Measurements from ENCODE around the gene WDR70.
"Not testable (repeated sequence)": the region's sequence is repeated elsewhere in the genome, so short reads cannot be mapped to it uniquely, and the experiment has no call there.

Gene WDR70

GRCh38 chr5:37471666-37472197 lies 92.6 kb downstream of the WDR70 start:
- Histone ChIP-seq H3K36me3 (peaks cover 4 to 10% (median 7%) of the 10 kb centered on the region in 3 donors), H3K27me3 (no peaks in the 10 kb centered on the region), H3K4me1 (no peaks in the 10 kb centered on the region), H3K4me3 (no peak overlapping the region), H3K9me3 (peaks cover 4 to 12% (median 6%) of the 10 kb centered on the region in 3 donors), H3K27ac (no peak overlapping the region)
- no peak for TF ChIP-seq CTCF (IDR thresholded peaks at IDR 0.05)
- DNase-seq: no peak
- intact Hi-C loops (cut with DNase I; ENCODE audit: low total_unique reads): no loop called here

- peaks cover 0 to 3% (median 0%) of the 10 kb centered on the region in 3 donors for H3K9me3 ChIP-seq
- no peak for TF ChIP-seq CTCF (IDR thresholded peaks at IDR 0.05)
- H3K27me3 ChIP-seq: no peaks in the 10 kb centered on the region
- no peak overlapping the region for H3K4me3 ChIP-seq
- intact Hi-C loops (cut with DNase I; ENCODE audit: low total_unique reads): no loop called here
- no peak overlapping the region for H3K27ac ChIP-seq
- peaks cover 17 to 35% (median 24%) of the 10 kb centered on the region in 3 donors for H3K36me3 ChIP-seq
- no peaks in the 10 kb centered on the region for H3K4me1 ChIP-seq
- DNase-seq: no peak
These were observed 98.3 kb downstream of the WDR70 start for GRCh38 chr5:37477426-37477825.

- Histone ChIP-seq H3K27ac (no peak overlapping the region), H3K4me1 (no peaks in the 10 kb centered on the region), H3K4me3 (no peak overlapping the region), H3K27me3 (no peaks in the 10 kb centered on the region), H3K36me3 (peaks cover 17 to 39% (median 24%) of the 10 kb centered on the region in 3 donors), H3K9me3 (no peaks in the 10 kb centered on the region)
- no peak for TF ChIP-seq CTCF (IDR thresholded peaks at IDR 0.05)
- intact Hi-C loops (cut with DNase I; ENCODE audit: low total_unique reads): no loop called here
- no peak for DNase-seq
These were observed 99.2 kb downstream of the WDR70 start for GRCh38 chr5:37478121-37478894.

- peaks cover 17 to 49% (median 24%) of the 10 kb centered on the region in 3 donors for H3K36me3 ChIP-seq
- H3K27me3 ChIP-seq; H3K4me3 ChIP-seq; H3K9me3 ChIP-seq; intact Hi-C loops (cut with DNase I; ENCODE audit: low total_unique reads); DNase-seq; H3K27ac ChIP-seq; H3K4me1 ChIP-seq: not testable (repeated sequence)
These were observed 102.3 kb downstream of the WDR70 start for GRCh38 chr5:37481395-37481794.

GRCh38 chr5:37490120-37490810 lies 111.1 kb downstream of the WDR70 start:
- no peak for DNase-seq
- no peaks in the 10 kb centered on the region for H3K27me3 ChIP-seq
- H3K36me3 ChIP-seq: peaks cover 3 to 11% (median 6%) of the 10 kb centered on the region in 3 donors
- peaks cover 0 to 14% (median 4%) of the 10 kb centered on the region in 4 donors for H3K4me1 ChIP-seq
- no peak overlapping the region for H3K4me3 ChIP-seq
- no peak for TF ChIP-seq CTCF (IDR thresholded peaks at IDR 0.05)
- no peak overlapping the region for H3K27ac ChIP-seq
- intact Hi-C loops (cut with DNase I; ENCODE audit: low total_unique reads): no loop called here
- H3K9me3 ChIP-seq: no peaks in the 10 kb centered on the region

GRCh38 chr5:37490931-37491330 lies 111.8 kb downstream of the WDR70 start:
- intact Hi-C loops (cut with DNase I; ENCODE audit: low total_unique reads): no loop called here
- Histone ChIP-seq H3K4me3 (no peak overlapping the region), H3K4me1 (peaks cover 0 to 21% (median 4%) of the 10 kb centered on the region in 4 donors), H3K27ac (no peak overlapping the region), H3K27me3 (no peaks in the 10 kb centered on the region), H3K9me3 (no peaks in the 10 kb centered on the region), H3K36me3 (peaks cover 3 to 11% (median 6%) of the 10 kb centered on the region in 3 donors)
- DNase-seq: no peak
- no peak for TF ChIP-seq CTCF (IDR thresholded peaks at IDR 0.05)
